ENCODE measurements around the gene BABAM2.
"Not testable (repeated sequence)": the region's sequence is repeated elsewhere in the genome, so short reads cannot be mapped to it uniquely, and the experiment has no call there.

Gene BABAM2

GRCh38 chr2:28084564-28084963, 194.0 kb downstream of the BABAM2 start:
- peak; percentile 63 for DNase-seq

GRCh38 chr2:28085201-28085600, 194.7 kb downstream of the BABAM2 start:
- peak; percentile 25 for DNase-seq

GRCh38 chr2:28086611-28087010, 196.1 kb downstream of the BABAM2 start:
- DNase-seq = no peak

GRCh38 chr2:28088970-28089369, 198.4 kb downstream of the BABAM2 start:
- DNase-seq = peak; percentile 79

GRCh38 chr2:28089486-28089885, 199.0 kb downstream of the BABAM2 start:
- DNase-seq = no peak

GRCh38 chr2:28093308-28093707, 202.8 kb downstream of the BABAM2 start:
- DNase-seq = no peak

- DNase-seq = no peak
Measured at GRCh38 chr2:28093768-28094167, 203.2 kb downstream of the BABAM2 start.

GRCh38 chr2:28094739-28095138, 204.2 kb downstream of the BABAM2 start:
- DNase-seq = peak; percentile 63

- no peak for DNase-seq
Measured at GRCh38 chr2:28095622-28096021, 205.1 kb downstream of the BABAM2 start.

- peak; percentile 91 for DNase-seq
Measured at GRCh38 chr2:28096421-28096820, 205.9 kb downstream of the BABAM2 start.

- DNase-seq = peak; percentile 41
Measured at GRCh38 chr2:28098501-28099225, 208.1 kb downstream of the BABAM2 start.

- DNase-seq = peak; percentile 34
Measured at GRCh38 chr2:28101123-28101522, 210.6 kb downstream of the BABAM2 start.

- peak; percentile 27 for DNase-seq
Measured at GRCh38 chr2:28101892-28102291, 211.4 kb downstream of the BABAM2 start.

- peak; percentile 91 for DNase-seq
Measured at GRCh38 chr2:28102455-28102874, 211.9 kb downstream of the BABAM2 start.

GRCh38 chr2:28103611-28104010, 213.1 kb downstream of the BABAM2 start:
- no peak for DNase-seq

GRCh38 chr2:28108143-28108542, 217.6 kb downstream of the BABAM2 start:
- peak; percentile 78 for DNase-seq

- not testable (repeated sequence) for DNase-seq
Measured at GRCh38 chr2:28113771-28114170, 223.2 kb downstream of the BABAM2 start.

GRCh38 chr2:28117104-28117596, 226.6 kb downstream of the BABAM2 start:
- peak; percentile 40 for DNase-seq

- no peak for DNase-seq
Measured at GRCh38 chr2:28119631-28120030, 229.1 kb downstream of the BABAM2 start.

- DNase-seq = peak; percentile 58
Measured at GRCh38 chr2:28128281-28128950, 237.9 kb downstream of the BABAM2 start.

GRCh38 chr2:28129955-28130695, 239.6 kb downstream of the BABAM2 start:
- DNase-seq = peak; percentile 80

GRCh38 chr2:28133778-28134177, 243.2 kb downstream of the BABAM2 start:
- DNase-seq = no peak

GRCh38 chr2:28134262-28134812, 243.8 kb downstream of the BABAM2 start:
- no peak for DNase-seq

Measured in fibroblast of skin of right biceps (primary cell).